NCI-H510A (cell line): Measurements from ENCODE around the gene MYCBP2.
"Not testable (repeated sequence)": the region's sequence is repeated elsewhere in the genome, so short reads cannot be mapped to it uniquely, and the experiment has no call there.

Source experiments
- DNase-seq: peaks from one replicate; lab custom pipeline; 2025; lab: John Stamatoyannopoulos, UW

The MYCBP2 gene

GRCh38 chr13:77338329-77338728 is 11.4 kb upstream of the MYCBP2 start:
- DNase-seq = no peak

GRCh38 chr13:77337159-77337558 is 10.3 kb upstream of the MYCBP2 start:
- no peak for DNase-seq

DNA sequence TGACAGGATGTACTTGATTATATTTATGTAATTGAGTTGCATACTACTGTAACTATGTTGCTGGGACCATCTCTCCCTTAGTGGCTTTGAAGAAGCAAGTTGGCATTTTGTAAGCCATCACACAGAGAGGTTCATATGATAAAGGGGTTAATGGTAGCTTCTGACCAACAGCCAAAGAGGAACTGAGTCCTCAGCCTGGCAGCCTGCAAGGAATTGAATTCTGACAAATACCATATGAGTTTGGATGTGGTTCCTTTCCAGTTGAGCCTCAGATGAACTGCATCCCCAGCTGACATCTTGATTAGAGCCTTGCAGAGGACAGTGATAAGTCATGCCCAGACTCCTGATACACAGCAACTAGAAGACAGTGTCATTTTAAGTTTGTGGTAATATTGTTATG is 8.6 kb upstream of the MYCBP2 start:
- DNase-seq = no peak

GRCh38 chr13:77333594-77333993 is 6.7 kb upstream of the MYCBP2 start:
- DNase-seq = no peak

GRCh38 chr13:77331421-77331820 is 4.5 kb upstream of the MYCBP2 start:
- no peak for DNase-seq

DNA sequence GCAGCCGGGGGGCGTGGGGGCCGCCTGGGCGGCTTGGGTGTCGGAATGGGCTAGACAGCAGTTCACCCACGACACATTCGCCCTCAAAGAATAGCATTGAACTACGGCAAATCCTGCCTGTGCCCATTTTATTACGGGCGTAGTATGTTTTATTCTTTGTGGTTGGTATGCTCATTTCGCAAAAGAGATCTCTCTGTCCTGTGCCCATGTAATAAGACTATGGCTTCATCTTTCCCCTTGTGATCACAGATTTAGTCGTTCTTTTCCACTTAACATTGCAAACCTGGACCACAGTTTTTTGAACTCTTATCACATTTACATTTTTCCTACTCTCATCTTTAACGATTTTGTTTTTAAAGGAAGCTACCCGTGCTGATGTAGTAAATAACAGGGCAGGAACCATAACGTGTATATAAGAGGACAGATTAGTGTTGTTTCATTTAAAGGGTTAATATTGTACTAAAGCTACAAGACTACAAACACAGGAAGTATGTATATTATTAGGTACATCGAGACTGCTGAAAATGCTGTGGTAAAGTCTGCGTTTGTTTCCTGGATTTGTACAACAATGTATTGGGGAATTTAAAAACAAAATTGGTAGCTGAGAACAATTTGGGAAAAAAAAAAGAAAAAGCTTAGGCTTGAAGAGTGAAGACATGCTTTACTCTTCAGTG is 3.2 kb upstream of the MYCBP2 start:
- no peak for DNase-seq

DNA sequence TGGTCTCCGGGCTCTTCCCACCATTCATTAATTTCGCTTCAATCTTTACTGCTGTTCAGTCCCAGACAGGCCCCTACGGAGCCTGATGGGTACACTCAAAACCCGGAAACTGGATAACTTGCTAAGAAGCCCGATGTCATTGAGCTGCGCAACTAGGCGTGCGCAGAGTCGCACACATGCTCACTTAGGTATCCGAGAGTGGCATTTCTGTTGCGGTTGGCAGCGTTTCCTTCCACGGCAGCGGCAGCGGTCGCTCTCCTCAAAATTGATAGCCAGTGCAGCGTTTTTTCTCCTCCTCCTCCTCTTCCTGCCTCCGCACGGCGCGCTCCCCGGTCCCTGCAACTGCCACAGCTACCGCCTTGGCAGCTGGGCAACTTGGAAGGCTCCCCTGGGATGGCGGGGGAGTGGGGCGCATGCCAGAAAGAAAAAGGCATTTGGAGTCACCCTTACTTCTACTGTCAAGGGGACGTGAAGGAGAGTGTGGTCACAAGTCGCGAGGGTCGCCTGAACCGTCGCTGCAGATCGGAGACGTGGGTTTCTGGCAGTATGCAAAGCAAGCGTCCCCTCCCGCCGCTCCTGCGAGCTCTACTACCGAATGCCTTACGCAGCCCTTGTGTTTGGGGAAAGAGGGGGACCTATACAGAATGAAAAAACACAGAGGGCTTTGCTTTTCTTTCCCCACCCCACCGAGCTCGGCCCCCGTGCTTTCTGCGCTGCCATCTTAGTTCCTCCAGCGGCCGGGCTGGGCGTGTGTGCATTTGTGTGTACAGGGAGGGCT is 2.4 kb upstream of the MYCBP2 start:
- DNase-seq = peak; percentile 50

DNA sequence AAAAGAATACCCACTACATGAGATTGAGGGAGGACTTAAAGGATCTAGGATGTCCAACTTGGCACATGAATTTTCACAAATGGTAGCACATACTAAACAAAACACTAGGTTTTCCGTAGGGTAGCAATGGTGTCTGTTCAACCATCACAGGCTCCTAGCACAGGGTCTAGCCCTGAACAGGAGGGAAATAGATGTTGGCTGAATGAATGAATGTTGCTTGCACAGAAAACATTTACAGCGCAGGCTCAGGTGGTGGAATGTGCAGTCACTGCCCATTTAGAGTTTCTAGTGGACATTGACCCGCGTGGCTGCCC is 1.9 kb upstream of the MYCBP2 start:
- DNase-seq = no peak

DNA sequence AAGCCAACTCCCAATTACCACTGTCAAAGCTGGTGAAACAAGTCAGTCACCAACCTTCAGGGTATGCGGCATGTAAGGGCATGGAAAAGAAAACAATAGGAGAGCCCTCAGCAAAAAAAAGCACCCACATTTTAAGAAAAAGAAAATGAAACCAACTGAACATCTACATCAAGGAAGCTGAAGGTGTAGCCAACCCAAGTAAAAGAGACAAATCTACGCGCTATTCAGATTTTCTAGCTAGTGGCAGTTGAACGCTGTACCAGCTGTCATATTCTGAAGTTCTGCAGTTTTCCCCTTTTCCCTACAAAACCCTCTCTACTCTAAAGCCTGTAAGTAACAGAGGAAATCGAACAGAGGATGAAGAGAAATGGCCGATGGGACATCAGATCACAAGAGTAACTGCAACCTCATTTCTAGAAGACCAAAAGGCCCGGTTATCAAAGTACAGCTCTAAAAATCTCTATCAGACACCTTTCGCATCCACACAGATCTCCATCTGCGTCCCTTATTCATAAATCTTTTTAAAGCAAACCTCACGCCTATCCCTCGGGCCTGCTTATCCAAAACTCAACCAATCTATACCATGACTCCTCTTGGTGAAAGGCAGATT is 1.4 kb downstream of the MYCBP2 start:
- no peak for DNase-seq

GRCh38 chr13:77323858-77324257 is 3.0 kb downstream of the MYCBP2 start:
- no peak for DNase-seq

DNA sequence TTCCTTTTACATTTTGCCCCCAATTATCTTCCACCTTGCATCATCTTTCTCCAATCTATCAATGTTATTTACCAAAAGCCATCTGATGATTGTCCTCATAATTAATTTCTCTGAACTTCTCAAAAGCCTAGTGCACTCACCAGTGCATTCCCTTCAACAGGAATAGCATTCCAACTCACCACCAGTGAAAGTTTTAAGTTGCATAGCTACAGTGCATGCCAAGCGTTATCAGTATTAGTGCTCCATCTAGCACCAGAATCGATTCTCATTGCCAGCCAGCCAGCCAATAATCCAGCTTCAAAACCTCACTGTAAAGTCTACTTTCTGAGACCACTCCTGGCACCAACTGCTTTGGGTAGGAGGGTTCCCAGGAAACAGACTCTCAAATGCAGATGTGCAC is 7.4 kb downstream of the MYCBP2 start:
- DNase-seq = no peak

DNA sequence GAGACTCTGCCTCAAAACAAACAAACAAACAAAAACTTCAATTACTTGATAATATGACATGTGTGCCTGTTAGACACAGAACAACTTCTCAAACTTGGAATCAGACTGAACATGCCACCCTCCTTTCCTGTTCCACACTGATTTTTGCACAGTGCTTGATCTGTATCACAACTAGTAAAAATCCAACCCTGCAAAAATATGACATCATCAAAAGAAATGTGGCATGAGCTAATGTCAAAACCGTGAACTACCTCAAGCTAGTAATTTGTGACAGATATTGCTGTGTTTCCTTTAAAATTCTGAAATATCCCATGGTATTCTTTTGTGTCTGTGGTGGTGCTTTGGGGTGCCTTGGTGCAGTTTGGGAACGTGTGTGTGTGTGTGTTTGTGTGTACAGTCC is 8.2 kb downstream of the MYCBP2 start:
- no peak for DNase-seq

DNA sequence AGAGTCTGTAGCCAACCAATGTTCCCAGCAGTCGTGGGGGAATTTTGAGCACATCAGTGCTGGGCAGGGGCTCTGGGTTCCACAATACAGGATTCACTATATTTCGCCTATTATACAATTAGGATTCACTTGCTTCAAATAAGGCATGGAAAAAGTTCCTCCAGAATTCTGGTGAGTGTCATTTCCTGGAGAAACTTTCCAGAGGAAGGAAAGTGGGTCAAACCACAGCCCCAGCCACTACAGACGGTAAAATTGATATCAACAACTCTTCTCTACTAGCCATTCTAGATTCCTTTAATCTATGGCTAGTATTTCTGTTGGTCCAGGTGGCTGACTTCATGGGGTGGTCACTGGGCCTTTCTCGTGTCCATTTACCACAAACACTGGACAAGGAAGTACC is 10.5 kb downstream of the MYCBP2 start:
- DNase-seq = no peak

GRCh38 chr13:77315509-77315908 is 11.4 kb downstream of the MYCBP2 start:
- DNase-seq = not testable (repeated sequence)

DNA sequence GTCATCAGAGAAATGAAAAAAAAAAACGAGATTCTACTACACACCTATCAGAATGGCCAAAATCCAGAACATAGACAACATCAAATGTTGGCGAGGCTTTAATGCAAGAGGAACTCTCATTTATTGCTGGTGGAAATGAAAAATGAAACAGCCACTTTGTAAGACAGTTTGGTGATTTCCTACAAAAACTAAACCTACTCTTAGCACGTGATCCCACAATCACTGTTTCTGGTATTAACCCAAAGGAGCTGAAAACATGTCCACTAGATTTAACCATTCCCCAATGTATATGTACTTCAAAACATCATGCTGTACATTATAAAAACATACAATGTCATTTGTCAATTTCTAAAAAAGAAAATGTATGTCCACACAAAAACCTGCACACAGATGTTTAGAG is 13.0 kb downstream of the MYCBP2 start:
- DNase-seq = no peak

DNA sequence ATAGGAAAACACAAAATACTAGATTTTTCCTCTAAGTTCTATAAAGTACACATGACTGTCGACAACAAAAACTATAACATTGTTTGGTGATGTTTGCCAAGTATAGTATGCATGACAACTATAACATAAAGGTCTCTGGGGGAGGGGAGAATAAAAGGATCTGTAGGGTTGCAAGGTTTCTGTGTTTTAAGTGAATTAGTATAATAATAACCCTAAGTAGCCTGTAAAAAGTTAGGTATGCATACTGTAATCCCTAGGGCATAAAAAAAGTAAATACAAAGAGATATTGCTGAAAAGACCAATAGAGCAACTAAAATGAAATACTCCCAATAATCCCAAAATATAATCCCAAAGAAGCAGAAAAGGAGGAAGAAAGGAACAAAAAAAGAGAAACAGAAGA is 14.6 kb downstream of the MYCBP2 start:
- no peak for DNase-seq

DNA sequence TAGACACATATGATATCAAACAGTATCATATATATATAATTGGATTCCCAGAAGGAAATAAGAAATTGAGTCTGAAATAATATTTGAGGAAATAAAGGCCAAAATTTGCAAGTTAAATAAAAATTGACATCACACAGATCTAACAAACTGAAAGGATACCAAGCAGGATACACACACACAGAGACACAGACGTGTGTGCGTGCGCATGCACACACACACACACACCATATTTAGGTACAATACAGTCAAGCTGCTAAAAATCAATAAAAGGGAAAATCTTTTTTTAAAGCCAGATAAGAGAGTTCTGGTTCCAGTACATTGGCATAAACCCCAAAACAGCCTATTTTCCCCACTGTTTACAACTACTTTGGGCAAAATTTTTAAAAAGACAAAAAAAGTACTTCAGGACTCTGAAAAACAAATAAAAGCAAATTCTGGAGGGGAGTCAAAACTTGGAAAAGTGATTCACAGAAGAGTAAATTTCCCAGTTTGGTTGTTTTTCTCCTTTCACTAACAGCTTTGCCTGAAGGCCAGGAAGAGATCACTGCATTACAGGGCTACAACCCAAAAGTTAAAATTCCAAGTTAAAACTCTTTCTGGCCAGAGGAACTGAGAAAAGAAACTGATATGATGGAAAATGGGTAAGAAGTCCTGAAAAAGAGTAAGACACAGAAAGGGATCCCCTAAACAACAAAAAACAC is 16.2 kb downstream of the MYCBP2 start:
- no peak for DNase-seq

DNA sequence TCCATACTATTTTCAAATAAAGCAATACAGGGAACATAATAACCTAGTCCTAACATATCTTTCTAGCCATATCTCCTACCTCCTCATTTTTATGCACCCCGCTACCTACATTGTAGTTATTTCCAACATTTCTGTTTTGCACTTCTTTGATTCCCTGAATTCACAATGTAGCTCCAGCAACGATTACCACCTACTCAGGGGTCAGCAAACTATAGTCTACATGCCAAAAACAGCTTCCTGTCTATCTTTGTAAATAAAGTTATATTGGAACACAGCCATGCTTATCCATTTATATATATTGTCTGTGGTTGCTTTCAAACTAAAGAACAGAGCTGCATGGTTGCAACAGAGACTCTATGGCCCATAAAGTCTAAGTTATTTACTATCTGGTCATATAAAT is 16.7 kb downstream of the MYCBP2 start:
- DNase-seq = no peak

DNA sequence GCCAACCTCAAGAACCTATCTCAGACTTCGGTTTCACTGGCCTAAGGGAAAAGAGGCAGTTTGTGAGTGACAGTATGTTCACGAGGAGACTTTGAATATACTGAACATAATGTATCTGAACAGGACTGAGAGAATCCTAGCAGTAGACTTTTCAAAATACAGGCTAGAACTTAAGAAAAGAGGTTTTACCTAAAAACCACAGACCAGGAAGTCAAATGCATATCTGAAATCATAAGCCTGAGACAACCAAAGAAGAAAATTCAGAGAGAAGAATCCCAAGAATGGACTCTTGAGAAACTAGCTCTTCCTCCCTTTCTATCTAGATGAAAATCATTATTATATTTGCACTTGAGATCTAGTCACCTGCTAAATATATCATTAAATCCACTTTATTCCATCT is 17.6 kb downstream of the MYCBP2 start:
- no peak for DNase-seq

GRCh38 chr13:77306458-77306857 is 20.4 kb downstream of the MYCBP2 start:
- no peak for DNase-seq

- no peak for DNase-seq
Observed at GRCh38 chr13:77305266-77305665, 21.6 kb downstream of the MYCBP2 start.

GRCh38 chr13:77300176-77301037 is 26.5 kb downstream of the MYCBP2 start:
- DNase-seq = no peak
